ENCODE results near the gene PKLR.
A peak's percentile ranks its signal among the peaks of the same experiment; 100 is the strongest.
"Not testable (repeated sequence)": the region's sequence is repeated elsewhere in the genome, so short reads cannot be mapped to it uniquely, and the experiment has no call there.

The PKLR gene

DNA sequence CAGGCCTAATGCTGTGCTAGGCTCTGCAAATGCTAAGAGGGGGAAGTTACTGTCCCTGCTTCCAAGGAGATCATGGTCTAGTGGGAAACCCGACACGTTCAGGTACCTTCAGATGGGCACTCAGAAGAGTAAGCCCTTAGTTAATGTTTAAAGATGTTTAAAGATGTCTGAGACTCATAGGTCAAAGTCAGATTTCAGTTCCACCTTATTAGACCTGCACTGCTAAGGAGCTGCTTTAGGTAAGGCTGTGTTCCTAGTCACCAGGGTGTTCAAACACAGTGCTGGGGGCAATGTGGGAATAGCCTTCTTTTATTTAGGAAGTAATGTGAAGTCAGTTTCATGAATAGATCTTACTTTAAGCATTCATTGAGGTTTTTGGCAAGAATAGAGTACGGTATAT lies 15.7 kb upstream of the PKLR start:
- no peak for DNase-seq

DNA sequence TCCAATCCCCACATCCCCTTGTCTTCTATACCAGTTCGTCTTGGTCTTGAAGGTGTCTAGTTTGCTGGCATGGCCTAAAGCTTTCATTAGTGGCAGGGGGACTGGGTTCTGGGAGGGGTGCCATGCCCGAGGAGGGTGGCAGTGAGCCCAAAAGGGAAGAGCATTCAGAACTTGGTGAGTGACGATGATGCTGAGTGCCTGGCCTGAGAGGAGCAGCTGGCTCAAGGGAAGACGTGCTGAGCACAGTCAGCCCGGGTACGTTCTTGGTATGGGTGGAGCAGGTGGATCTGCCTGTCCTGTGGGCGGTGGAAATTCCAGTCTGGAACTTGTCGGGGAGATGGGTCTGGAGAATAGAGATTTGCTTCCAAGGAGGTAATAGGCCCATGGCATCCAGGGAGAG lies 12.0 kb upstream of the PKLR start:
- DNase-seq = no peak

DNA sequence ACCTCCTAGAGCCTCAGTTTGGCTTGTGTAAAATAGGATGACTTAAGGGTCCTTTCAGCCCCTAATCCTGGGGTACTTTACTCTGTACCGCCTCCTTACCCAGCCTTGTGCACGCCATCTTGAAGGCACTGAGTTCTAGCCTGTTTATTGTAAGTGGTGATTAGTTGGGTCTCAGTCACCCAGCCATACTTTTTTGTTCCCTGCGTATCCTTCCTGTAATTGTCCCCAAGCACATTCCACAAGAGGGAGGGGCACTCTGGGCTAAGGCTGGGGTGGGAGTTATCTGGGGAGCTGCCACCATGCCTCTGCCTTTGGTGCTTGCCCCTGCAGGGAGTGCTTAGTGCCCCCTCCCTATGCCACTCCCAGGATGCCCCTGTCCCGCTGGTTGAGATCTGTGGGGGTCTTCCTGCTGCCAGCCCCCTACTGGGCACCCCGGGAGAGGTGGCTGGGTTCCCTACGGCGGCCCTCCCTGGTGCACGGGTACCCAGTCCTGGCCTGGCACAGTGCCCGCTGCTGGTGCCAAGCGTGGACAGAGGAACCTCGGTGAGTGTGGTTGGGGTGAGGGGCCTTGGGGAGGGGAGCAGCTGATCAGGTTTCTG lies 8.3 kb upstream of the PKLR start:
- peak; percentile 21 for DNase-seq

DNA sequence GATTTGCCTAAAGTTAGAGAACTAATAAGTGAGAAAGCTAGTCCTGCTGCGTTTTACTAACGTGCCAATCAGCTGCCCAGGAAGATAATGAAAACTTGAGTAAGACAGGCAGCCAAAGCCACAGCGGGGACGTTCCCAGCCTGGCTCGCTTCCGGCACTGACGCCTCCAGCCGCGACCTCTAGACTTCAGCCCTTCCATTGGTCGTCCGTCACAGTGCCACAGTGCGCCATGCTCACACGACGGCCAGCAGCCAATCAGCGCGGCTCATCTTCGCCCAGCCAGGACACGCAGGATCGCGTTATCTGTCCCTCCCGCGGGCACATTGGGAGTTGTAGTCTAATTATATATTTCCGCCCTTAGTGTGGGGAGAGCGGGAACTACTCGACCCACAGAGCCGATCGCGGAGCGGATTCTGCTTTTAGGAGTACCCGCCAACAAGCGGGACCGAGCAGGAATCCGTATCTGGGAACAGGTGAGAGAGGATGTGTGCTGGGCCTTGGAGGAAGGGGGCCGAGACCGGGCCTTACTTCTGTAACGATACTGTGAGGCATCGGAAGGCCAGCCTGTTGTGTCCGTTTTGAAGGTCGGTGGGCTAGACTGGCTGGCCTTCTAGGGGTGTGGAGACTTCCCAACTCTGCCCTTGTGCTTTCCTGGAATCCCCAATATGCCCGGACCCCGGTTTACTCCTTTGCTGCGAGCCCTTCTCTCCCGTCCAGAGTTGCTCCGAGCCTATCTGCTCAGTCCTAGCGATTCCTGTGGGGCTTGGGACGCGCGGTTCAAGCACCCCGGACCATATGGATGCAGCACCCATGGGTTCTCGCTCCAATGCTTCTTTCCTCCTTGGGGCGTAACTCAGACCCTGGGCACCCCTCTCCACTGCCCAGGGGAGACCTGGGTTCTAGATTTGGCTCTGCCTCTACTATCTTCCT lies 7.5 kb upstream of the PKLR start, which contains the start of gene FDPS:
Gene FDPS, plus strand, starts transcription at position 374 of the 930 bp plus-strand sequence. CDS start 924 bp downstream, outside the sequence.
- DNase-seq = peak; percentile 99

DNA sequence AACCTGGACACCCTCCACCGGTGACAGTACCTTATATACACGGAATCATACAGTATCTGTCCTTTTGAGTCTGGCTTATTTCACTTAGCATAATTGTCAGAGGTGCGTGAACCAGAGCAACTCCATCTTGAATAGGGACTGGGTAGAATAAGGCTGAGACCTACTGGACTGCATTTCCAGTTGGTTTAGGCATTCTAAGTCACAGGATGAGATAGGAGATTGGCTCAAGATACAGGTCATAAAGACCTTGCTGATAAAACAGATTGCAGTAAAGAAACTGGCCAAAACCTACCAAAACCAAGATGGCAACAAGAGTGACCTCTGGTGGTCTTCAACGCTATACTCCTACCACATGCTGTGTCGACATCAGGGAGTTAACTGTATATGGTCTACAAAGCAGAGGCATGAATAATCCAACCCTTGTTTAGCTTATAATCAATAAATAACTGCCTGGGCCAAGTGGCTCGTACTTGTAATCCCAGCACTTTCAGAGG lies 6.1 kb upstream of the PKLR start:
- DNase-seq = peak; percentile 55

DNA sequence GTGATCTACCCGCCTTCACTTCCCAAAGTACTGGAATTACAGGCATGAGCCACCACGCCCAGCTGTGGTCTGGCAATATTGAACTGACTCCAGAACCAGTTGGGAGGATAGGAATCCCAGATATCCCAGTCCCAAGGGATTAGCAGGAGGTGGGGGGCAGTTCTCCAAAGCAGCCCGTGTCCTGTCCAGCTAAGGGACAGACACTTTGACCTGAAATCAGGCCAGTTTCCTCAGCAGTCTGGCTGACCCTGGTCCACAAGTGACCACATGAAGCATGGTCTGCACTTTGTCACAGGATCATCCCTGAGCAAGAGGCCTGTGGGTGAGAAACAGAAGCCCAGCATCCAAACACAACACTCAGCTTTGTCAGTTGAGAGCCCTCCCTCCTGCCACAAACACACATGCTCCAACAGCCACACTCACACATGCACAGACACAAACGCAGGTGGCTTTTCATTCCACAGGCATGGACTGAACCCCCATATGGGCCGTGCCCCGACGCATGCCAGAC lies 4.7 kb upstream of the PKLR start:
- no peak for DNase-seq

DNA sequence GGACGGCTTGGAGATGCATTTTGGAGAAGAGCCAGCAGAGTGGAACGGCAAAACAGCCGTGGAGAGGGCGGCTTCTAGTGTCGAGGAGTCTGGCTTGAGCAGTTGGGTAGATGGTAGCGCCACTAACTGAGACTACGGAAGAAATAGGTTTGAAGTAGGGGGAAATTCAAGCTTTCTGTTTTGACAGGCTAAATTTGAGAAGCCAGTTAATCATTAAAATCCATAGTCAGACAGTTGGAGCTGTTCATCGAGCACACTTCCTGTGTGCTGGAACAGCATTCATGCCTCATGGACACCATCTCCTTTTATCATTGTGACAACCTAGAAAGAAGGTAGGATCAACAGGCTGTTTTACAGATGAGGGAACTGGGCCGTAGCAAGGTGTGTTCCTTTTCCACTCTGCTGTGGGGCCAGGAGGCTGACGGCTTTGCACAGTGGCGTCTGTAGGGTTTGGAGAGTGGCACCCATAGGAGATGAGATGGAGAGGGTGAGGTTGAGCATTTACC lies 3.4 kb upstream of the PKLR start:
- DNase-seq = no peak

DNA sequence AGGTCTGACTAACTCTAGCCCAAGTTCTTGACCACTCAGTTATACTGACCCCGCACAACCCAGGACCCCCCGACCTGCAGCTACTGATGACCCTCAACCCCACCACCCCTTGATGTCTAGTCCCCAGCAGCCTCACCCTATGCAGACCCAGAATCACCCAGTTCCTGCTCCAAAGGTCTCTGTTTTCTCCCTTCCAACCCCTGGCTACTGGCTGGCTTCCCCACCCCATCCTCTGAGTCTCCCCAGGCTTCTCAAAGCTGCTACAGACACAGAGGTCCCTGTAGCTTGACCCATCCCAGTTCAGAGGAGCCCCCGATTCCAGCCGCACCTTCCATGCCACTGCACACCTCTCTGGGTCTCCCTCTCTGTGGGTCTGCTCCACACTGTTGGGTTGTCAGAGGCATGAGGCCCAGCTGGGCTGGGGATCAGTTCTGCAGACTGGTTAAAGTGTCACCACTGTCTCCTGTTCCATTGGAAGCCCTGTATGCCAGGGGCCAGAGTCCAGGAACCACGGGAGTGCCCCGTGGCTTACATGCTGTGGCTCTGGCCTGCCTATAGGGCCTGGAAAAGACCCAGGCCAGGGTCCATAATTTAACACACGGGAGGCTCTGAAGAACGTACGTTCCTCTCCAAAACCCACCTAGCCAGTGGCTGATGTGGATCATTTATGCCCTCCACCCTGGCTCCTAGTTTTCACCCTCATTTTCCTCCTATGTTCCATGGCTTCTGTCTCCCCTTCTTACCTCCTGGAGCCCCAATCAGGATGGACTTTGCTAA lies 497 bp downstream of the PKLR start:
- DNase-seq = no peak

DNA sequence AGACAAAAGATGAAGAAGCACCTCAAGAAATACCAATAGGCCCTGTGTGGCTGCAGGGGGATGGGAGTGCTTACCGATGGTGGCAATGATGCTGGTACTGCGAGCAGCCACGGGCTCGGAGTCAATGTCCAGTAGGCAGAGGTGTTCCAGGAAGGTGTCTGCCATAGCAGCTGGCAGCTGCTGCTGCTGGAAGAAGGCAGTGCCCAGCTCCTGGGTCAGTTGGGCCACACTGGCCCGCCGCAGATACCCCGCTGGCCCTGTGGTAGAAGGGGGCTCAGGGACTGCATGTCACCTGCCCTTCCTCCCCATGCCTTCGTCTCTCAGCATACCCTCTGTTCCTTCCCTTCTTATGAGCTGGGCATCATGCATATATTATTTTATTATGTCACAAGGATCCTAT lies 1.2 kb downstream of the PKLR start:
- DNase-seq = no peak

DNA sequence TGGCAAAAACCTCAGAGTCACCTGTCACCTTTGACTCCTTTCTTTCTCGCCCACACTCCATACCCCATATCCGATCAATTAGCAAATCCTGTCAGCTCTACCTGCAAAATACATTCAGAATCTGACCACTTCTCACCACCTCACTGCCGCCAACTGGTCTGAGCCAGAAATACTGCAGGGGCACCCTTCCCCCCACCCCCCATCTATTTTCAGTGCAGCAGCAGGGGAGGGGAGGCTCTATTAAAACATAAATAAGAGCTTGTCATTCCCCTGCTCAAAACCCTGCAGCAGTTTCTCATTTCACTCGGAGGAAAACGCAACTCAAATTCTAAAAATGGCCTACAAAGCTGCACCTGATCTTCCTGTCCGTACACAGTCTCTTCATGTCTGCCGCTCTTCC lies 3.9 kb downstream of the PKLR start:
- DNase-seq = no peak

DNA sequence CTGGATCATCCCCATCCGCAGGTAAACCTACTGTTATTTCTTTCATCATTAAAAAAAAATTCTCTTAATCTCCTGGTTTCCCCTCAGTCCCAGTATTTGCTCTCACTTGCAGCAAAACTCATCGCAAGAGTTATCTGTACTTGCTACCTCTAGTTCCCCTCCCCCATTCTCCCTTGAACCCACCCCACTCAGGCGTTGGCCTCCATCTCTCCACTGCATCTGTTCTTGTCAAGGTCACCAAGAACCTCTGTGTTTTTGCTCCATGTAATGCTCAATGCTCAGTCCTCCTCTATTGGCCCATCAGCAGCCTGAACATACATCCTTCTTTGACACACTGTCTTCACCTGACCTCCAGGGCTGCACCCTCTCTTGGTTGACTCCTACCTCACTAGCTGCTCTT lies 4.6 kb downstream of the PKLR start:
- DNase-seq = no peak

DNA sequence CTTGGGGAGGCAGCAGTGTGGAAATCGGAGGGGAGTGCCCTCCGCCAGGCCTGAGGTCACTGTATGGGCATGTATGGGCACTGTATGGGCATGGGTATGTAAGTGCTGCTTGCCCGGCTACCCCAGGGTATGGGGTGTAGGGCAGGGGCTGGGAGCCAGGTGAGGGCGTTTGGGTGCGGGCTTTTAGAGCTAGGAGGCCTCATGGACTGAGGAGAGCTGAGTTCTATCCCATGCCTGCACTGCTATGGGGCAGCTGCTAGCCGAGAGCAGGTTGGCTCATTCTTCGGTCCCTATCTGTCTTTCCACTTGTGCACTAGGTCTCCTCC lies 5.3 kb downstream of the PKLR start:
- no peak for DNase-seq

DNA sequence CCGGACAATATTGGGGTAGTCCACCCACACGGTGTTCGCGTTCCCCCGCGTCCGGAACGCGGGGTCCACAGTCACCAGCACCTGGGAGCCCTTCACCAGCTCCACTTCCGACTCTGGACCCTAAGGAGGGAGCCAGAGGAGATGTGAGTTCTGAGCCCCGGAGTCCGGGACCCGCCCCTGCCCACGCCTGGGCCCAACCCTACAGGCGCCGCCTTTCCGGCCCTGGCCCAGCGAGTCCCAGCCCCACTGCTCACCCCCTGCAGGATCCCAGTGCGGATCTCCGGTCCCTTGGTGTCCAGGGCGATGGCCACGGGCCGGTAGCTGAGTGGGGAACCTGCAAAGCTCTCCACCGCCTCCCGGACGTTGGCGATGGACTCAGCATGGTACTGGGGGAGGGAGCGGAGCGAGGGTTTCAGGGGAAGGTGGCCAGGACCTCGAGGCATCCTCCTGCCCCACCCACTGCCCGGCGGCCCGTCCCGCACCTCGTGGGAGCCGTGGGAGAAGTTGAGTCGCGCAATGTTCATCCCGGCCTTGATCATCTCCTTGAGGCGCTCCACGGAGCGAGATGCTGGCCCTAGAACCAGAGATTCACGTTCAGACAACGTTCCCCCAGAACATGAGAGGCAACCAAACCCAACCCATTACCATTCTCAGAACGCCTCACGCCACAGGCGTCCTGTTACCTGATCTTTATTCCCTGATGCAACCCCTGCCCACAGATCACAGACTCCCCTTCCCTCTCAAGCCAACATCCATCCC lies 5.9 kb downstream of the PKLR start:
- DNase-seq = no peak

DNA sequence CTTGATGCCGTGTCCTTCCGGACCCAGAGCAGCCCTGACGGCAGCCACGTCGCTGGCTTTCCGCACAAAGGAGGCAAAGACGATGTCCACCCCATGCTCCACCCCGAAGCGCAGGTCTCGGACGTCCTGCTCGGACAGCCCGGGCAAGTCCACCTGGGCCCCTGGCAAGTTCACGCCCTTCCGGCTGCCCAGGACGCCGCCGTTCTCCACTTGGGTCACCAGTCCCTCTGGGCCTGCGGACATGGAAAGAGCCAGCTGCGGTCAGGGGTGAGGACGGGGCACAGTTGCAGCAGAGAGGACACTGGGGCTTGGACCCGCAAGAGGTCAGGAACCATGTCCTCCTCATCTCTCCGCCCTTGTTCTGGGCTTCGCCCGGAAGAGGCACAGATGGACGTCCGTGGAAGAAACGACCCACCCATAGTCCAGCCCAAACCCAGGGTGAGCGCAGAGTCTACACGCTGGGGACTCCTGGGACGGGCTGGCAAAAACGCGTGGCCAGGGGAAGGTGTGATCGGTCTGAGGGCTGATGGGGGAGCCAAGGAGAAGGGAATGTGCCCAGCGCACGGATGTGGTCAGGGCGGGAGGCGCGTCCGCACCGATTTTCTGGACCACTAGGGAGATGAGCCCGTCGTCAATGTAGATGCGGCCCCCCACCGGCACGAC lies 6.6 kb downstream of the PKLR start:
- DNase-seq = no peak

DNA sequence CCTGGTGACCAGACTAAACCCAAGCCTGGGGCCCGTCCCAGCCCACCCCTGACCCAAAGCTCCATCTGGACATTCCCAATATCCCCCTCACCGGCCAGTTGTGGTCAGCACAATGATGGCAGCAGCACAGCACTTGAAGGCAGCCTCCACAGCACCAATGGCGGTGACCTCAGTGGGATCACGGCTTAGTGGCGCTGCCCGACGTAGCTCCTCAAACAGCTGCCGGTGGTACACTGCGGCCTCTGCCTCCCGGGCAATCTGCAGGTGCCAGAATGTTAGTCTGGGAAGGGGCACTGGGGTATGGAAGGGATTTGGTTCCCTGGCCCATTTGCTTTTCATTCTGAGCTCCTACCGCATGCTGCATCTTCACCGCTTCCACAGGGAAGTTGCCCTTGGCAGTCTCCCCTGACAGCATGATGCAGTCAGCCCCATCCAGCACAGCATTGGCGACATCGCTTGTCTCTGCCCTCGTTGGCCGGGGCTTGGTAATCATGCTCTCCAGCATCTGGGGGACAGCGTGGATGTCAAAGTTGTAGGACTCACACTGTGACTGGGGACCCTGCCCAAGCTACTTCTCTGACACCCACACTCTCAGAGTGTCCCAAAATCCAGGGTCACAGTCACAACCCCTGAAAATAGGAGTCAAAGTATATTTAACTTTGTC lies 8.0 kb downstream of the PKLR start:
- no peak for DNase-seq

DNA sequence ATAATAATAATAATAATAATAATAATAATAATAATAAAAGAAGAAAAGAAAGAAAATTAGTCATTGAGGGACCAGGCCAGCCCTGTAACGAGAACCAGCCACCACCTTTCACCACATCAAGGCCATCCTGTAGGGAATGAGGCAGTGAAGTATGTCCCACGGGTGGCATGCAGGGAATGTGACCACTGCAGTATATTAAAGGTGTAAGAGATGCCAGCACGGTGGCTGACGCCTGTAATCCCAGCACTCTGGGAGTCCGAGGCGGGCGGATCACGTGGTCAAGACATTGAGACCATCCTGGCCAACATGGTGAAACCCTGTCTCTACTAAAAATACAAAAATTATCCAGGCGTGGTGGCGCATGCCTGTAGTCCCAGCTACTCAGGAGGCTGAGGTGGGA lies 10.2 kb downstream of the PKLR start:
- DNase-seq = not testable (repeated sequence)

DNA sequence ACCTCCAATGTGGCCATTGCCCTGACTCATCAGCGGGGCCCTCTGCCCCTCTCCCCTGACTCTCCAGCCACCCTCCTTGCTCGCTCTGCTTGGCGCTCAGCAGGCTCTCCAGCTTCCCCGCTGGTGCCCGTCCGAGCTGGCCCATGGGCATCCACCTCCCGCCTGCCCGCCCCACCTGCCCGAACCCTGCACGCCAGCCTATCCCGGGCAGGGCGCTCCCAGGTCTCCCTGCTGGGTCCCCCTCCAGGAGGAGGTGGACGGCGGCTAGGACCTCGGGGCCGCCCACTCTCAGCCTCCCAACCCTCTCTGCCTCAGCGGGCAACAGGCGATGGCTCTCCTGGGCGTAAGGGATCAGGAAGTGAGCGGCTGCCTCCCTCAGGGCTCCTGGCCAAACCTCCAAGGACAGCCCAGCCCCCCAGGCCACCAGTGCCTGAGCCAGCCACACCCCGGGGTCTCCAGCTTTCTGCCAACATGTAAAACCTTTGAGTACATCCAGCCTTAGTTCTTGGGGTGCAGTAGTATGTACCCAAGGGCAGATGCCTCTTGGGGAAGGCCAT lies 13.2 kb downstream of the PKLR start:
- no peak for DNase-seq

DNA sequence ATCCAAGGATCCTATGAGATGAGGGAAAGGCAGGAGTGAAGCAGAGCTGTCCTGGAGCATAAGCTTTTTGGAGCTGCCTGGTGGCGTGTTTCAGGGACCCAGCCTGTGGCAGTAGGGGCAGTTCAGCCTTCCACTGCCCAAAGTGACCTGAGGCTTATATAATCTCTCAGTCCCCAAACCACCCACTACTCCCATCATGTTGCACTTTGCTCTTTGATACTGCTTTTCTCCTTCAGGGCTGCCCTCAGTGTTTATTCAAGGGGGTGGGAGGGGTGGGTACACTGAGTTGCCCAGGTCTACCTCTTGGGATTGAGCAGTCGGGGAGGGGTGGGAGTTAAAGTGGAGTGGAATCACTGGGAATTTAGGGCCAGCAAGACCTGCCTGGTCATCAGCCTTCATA lies 14.7 kb downstream of the PKLR start:
- DNase-seq = no peak

DNA sequence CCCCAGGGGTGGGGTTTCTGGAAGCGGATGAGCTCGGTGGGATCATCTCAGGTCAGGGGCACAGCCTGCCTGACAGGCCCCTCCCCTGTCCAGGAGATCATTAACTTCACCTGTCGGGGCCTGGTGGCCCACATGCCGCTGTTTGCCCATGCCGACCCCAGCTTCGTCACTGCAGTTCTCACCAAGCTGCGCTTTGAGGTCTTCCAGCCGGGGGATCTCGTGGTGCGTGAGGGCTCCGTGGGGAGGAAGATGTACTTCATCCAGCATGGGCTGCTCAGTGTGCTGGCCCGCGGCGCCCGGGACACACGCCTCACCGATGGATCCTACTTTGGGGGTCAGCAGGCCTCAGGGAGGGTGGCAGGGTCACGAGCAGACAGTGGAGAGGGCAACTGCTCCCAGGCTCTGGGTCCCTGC lies 15.6 kb downstream of the PKLR start:
- no peak for DNase-seq

DNA sequence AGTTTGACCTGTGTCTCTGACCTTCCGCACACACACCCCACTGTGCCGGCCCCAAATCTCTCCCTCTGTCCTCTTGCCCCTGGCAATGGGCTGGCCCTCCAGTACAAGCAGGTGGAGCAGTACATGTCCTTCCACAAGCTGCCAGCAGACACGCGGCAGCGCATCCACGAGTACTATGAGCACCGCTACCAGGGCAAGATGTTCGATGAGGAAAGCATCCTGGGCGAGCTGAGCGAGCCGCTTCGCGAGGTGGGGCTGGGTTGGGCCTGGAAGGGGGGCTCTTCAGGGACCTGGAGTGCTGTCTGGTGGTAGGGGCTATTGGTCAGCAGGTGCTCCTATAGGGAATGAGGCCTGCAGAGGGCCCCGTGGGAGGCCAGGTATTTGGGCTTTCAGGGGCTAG lies 16.2 kb downstream of the PKLR start:
- no peak for DNase-seq

DNA sequence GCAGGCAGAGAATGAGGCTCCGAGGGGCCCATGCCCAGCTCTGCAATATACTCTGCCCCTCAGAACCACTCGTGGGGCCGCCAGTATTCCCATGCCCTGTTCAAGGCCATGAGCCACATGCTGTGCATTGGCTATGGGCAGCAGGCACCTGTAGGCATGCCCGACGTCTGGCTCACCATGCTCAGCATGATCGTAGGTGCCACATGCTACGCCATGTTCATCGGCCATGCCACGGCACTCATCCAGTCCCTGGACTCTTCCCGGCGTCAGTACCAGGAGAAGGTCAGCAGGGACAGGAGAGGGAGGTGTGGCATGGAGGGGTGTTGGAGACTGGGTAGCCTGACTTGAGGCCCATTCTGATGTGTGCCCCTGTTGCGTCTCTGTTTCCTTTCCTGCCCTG lies 16.8 kb downstream of the PKLR start:
- no peak for DNase-seq
